Karpas-422 (cell line): ENCODE results near the gene GSDMA. TPM values are rescaled to one million over a fixed set of nuclear protein-coding genes. Genes with fewer than 3 reads are reported as not detected.

Experiments
- DNase-seq: peaks from one replicate; pipeline ENCODE4 v3.0.0-alpha.2; 2015
- H2AFZ ChIP-seq: fragments of 200-600 bp; sonication (generic); 2 replicates; pipeline ENCODE4 v1.6.1; 2014; ENCODE audit warnings: antibody characterized with exemption, low read length, mixed read lengths
- H3K27ac ChIP-seq: fragments of 200-600 bp; sonication (generic); 2 replicates; pipeline ENCODE4 v1.5.1; 2014; ENCODE audit warnings: mild to moderate bottlenecking, low read length, moderate library complexity
- H3K27me3 ChIP-seq: fragments of 200-600 bp; sonication (generic); 2 replicates; pipeline ENCODE4 v1.6.1; 2014; ENCODE audit warnings: low read length, mixed read lengths
- H3K36me3 ChIP-seq: fragments of 200-600 bp; sonication (generic); 2 replicates; pipeline ENCODE4 v1.6.1; 2014; ENCODE audit warnings: low read length, mixed read lengths; ENCODE audit not compliant: insufficient read depth
- H3K4me1 ChIP-seq: fragments of 200-600 bp; sonication (generic); 2 replicates; pipeline ENCODE4 v1.6.1; 2014; ENCODE audit warnings: mild to moderate bottlenecking, low read length, mixed read lengths
- H3K4me2 ChIP-seq: fragments of 200-600 bp; sonication (generic); 2 replicates; pipeline ENCODE4 v1.6.1; 2014; ENCODE audit warnings: low read length, low read depth, mild to moderate bottlenecking; ENCODE audit not compliant: poor library complexity, severe bottlenecking
- H3K4me3 ChIP-seq: fragments of 200-600 bp; sonication (generic); 2 replicates; pipeline ENCODE4 v1.5.1; 2014; ENCODE audit warnings: mild to moderate bottlenecking, antibody characterized with exemption, low read length, mixed read lengths
- H3K79me2 ChIP-seq: fragments of 200-600 bp; sonication (generic); 2 replicates; pipeline ENCODE4 v1.6.1; 2014; ENCODE audit warnings: mild to moderate bottlenecking, low read length, mixed read lengths
- H3K9ac ChIP-seq: fragments of 200-600 bp; sonication (generic); 2 replicates; pipeline ENCODE4 v1.6.0; 2014; ENCODE audit warnings: low read length
- H3K9me2 ChIP-seq: fragments of 200-600 bp; sonication (generic), shearing (Covaris generic); replicated peaks from 2 replicates; pipeline ENCODE4 v1.6.0; 2014; ENCODE audit warnings: mild to moderate bottlenecking, low read length, moderate library complexity; ENCODE audit not compliant: insufficient read depth
- H3K9me3 ChIP-seq: fragments of 300-700, 200-600 bp; sonication (generic); 2 replicates; pipeline ENCODE4 v1.6.1; 2014; ENCODE audit warnings: low read length, mixed read lengths
- H4K20me1 ChIP-seq: fragments of 200-600 bp; sonication (generic); 2 replicates; pipeline ENCODE4 v1.6.1; 2014; ENCODE audit warnings: mild to moderate bottlenecking, antibody characterized with exemption, low read length, low read depth; ENCODE audit not compliant: insufficient read depth
- total RNA-seq: library from RNA; depleted of rRNA; stranded (reverse); fragments of >200 nt; shearing (Covaris generic); gene quantifications from 2 replicates; pipeline ENCODE4 v1.2.3, GENCODE V29; 2014; ENCODE audit warnings: low replicate concordance

The GSDMA gene
- total RNA-seq, 1 experiment from 2014 or later: not detected

DNA sequence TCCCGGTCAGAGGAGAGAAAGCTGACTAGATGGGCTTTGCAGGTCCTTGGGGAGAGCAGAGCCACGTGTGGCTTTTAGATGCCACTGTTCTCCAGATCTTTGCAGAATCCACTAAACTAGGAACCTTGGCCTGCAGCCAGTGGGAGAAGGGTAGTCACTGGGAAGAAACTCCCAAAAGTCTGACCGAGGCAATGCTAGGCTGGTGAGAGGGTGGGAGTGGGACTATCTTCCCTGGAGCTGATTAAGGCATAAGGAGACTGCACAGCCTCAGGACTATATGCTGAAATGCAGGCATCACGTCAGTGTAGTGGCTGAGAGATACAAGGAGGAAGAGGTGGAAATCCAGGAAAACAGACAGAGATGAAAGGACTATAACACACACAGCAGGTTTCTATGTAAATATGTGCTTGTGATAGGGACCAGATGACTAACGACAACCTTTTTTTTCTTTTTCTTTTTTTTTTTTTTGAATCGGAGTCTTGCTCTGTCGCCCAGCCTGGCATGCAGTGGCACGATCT lies 2.2 kb upstream of the GSDMA start:
- Histone ChIP-seq H3K36me3 (no peaks in the 10 kb centered on the region), H3K4me3 (no peak overlapping the region), H3K9me2 (no peaks in the 10 kb centered on the region), H4K20me1 (no peaks in the 10 kb centered on the region), H3K79me2 (no peaks in the 10 kb centered on the region), H2AFZ (no peak overlapping the region), H3K27ac (no peak overlapping the region), H3K4me1 (peaks cover 6% of the 10 kb centered on the region), H3K9ac (no peak overlapping the region), H3K4me2 (no peak overlapping the region), H3K9me3 (no peaks in the 10 kb centered on the region), H3K27me3 (no peaks in the 10 kb centered on the region)
- no peak for DNase-seq

DNA sequence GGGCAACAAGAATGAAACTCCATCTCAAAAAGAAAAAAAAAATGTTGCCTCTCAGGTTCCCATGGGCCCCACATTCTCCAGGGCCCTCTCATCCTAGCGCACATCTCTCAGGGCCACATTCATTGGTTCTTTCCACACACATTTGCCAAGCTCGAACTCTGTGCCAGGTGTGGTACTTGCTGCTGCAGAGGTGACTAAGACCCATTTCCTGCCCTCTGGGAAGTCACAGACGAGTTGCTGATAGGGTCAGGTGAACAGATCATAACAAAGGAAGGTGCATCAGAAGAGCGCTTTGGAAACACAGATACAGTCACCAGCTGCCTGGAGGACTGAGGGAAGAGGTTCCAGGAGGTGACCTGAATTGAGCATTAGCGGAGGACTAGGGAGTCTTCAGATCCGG lies 1.0 kb downstream of the GSDMA start:
- Histone ChIP-seq H3K4me3 (no peak overlapping the region), H3K79me2 (no peaks in the 10 kb centered on the region), H4K20me1 (no peaks in the 10 kb centered on the region), H3K9ac (no peak overlapping the region), H3K9me3 (no peaks in the 10 kb centered on the region), H3K36me3 (no peaks in the 10 kb centered on the region), H3K9me2 (no peaks in the 10 kb centered on the region), H3K27ac (no peak overlapping the region), H2AFZ (no peak overlapping the region), H3K4me2 (no peak overlapping the region), H3K4me1 (peaks cover 6% of the 10 kb centered on the region), H3K27me3 (no peaks in the 10 kb centered on the region)
- no peak for DNase-seq

DNA sequence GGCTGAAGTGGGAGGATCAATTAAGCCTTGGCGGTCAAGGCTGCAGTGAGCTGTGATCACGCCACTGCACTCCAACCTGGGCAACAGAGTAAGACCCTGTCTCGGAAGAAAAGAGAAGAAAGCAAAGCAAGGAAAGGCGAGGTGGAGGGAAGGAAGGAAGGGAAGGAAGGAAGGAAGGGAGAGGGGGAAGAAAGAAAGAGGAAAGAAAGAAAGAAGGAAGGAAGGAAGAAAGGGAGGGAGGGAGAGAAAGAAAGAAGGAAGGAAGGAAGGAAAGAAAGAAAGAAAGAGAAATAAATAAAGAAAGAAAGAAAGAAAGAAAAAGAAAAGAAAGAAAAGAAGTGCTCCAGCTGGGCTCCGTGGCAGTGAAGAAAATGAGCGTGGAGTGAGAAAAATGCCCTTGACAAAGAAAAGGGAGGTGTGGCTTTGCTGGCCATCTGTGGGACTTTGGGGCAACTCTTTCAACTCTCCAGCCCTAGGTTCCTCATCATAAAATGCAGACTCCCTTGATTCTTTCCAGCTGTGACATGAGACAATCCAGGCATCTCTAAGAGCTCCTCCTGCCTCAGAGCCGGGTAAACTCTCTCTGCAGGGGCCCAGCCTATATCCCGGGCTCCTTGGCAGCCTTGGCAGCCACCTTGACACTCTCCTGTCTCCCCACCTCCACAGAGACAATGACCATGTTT lies 2.4 kb downstream of the GSDMA start:
- Histone ChIP-seq H3K79me2 (no peaks in the 10 kb centered on the region), H3K9me2 (no peaks in the 10 kb centered on the region), H3K27ac (no peak overlapping the region), H3K9me3 (no peaks in the 10 kb centered on the region), H3K9ac (no peak overlapping the region), H4K20me1 (no peaks in the 10 kb centered on the region), H3K27me3 (no peaks in the 10 kb centered on the region), H2AFZ (no peak overlapping the region), H3K4me3 (no peak overlapping the region), H3K4me2 (no peak overlapping the region), H3K4me1 (no peaks in the 10 kb centered on the region), H3K36me3 (no peaks in the 10 kb centered on the region)
- no peak for DNase-seq

DNA sequence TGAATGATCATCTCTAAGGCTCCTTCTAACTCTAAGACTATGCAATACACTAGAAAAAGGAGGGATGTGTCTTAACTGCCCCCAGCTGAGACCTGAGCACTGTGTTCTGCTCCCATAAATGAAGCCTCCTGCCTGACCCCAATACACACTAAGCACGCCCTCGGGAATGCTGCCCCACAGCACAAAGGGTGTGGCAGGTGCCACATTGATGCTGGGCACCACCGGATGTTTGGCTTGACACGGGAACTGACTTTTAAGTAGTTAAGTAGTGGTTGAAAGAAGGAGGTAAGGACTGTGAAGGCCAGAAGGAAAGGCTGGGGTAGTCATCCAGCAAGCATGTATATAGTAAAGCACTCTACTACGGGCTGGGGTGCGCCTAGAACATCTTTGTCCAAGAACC lies 4.0 kb downstream of the GSDMA start:
- Histone ChIP-seq H3K4me2 (no peak overlapping the region), H3K9me2 (no peaks in the 10 kb centered on the region), H3K4me3 (no peak overlapping the region)

DNA sequence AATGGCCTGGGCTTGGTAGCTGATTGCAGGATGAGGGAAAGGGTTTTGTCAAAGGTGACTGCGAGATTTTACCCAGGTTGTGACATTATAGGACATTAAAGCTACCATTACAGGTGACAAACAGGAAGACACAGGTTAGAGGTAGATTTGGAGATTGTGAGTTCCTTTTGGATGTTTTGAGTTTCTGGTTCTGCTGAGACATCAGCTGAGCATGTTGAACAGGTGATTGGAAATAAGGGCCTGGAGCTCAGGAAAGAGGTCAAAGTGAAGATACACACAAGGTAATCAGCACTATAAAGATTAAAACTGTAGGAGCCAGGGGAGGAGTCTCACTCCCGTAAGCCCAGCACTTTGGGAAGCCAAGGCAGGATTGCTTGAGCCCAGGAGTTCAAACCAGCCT lies 6.0 kb downstream of the GSDMA start:
- H3K27ac ChIP-seq: no peak overlapping the region
- DNase-seq: no peak
- H3K9ac ChIP-seq: no peak overlapping the region
- H3K4me3 ChIP-seq: no peak overlapping the region
- no peak overlapping the region for H3K4me2 ChIP-seq
- no peaks in the 10 kb centered on the region for H3K27me3 ChIP-seq
- no peaks in the 10 kb centered on the region for H3K4me1 ChIP-seq
- H3K9me2 ChIP-seq: no peaks in the 10 kb centered on the region
- no peak overlapping the region for H2AFZ ChIP-seq
- no peaks in the 10 kb centered on the region for H3K36me3 ChIP-seq
- no peaks in the 10 kb centered on the region for H4K20me1 ChIP-seq
- H3K79me2 ChIP-seq: no peaks in the 10 kb centered on the region
- H3K9me3 ChIP-seq: no peaks in the 10 kb centered on the region

More for the DNA sequence above, 4.0 kb downstream of the GSDMA start:
- Histone ChIP-seq H3K36me3 (no peaks in the 10 kb centered on the region), H3K27ac (no peak overlapping the region), H4K20me1 (no peaks in the 10 kb centered on the region), H3K4me1 (no peaks in the 10 kb centered on the region), H3K79me2 (no peaks in the 10 kb centered on the region), H2AFZ (no peak overlapping the region), H3K27me3 (no peaks in the 10 kb centered on the region), H3K9me3 (no peaks in the 10 kb centered on the region), H3K9ac (no peak overlapping the region)
- no peak for DNase-seq

- Histone ChIP-seq H3K9ac (no peak overlapping the region), H3K79me2 (no peaks in the 10 kb centered on the region), H3K27me3 (no peaks in the 10 kb centered on the region), H4K20me1 (no peaks in the 10 kb centered on the region), H2AFZ (no peak overlapping the region), H3K4me1 (no peaks in the 10 kb centered on the region), H3K9me3 (no peaks in the 10 kb centered on the region), H3K9me2 (no peaks in the 10 kb centered on the region), H3K27ac (no peak overlapping the region), H3K4me3 (no peak overlapping the region), H3K36me3 (no peaks in the 10 kb centered on the region), H3K4me2 (no peak overlapping the region)
- no peak for DNase-seq
These were observed 6.6 kb downstream of the GSDMA start for GRCh38 chr17:39969375-39969774.

DNA sequence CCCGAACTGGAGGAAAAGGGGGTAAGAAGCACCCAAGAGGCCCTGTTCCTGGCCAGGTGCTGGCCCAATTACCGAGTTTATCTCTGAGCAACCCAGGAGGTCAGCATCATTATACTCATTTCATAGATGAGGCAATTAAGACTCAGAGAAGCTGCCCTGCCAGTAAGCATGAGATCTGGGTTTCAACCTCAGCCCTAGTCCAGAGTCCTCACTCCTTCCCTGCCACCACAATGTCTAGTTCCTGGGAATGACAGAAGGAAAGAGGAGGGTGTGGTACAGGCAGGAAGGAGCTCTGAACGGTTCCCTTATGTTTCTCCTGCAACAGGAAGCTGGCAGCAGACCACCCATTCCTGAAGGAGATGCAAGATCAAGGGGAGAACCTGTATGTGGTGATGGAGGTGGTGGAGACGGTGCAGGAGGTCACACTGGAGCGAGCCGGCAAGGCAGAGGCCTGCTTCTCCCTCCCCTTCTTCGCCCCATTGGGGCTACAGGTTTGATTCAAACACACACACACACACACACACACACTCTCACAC lies 7.4 kb downstream of the GSDMA start:
- Histone ChIP-seq H3K4me2 (no peak overlapping the region), H3K4me3 (no peak overlapping the region), H3K9ac (no peak overlapping the region), H3K27ac (no peak overlapping the region), H3K9me2 (no peaks in the 10 kb centered on the region), H3K36me3 (no peaks in the 10 kb centered on the region), H3K9me3 (no peaks in the 10 kb centered on the region), H2AFZ (no peak overlapping the region), H4K20me1 (no peaks in the 10 kb centered on the region), H3K27me3 (no peaks in the 10 kb centered on the region), H3K79me2 (no peaks in the 10 kb centered on the region), H3K4me1 (no peaks in the 10 kb centered on the region)
- no peak for DNase-seq

GRCh38 chr17:39971076-39971603 lies 8.3 kb downstream of the GSDMA start:
- Histone ChIP-seq H3K9me2 (no peaks in the 10 kb centered on the region), H4K20me1 (no peaks in the 10 kb centered on the region), H3K4me2 (no peak overlapping the region), H3K4me3 (no peak overlapping the region), H3K9me3 (no peaks in the 10 kb centered on the region), H2AFZ (no peak overlapping the region), H3K79me2 (no peaks in the 10 kb centered on the region), H3K27me3 (no peaks in the 10 kb centered on the region), H3K4me1 (no peaks in the 10 kb centered on the region), H3K27ac (no peak overlapping the region), H3K9ac (no peak overlapping the region), H3K36me3 (no peaks in the 10 kb centered on the region)
- no peak for DNase-seq
